GM21447 (cell line): ENCODE results near the gene CYP2C18.
"Not testable (repeated sequence)": the region's sequence is repeated elsewhere in the genome, so short reads cannot be mapped to it uniquely, and the experiment has no call there.

ENCODE experiments used
- ATAC-seq: cut with Tn5 transposase; IDR thresholded peaks from one replicate; pipeline ENCODE4 v1.9.1; 2021; ENCODE audit not compliant: unreplicated experiment

The CYP2C18 gene

DNA sequence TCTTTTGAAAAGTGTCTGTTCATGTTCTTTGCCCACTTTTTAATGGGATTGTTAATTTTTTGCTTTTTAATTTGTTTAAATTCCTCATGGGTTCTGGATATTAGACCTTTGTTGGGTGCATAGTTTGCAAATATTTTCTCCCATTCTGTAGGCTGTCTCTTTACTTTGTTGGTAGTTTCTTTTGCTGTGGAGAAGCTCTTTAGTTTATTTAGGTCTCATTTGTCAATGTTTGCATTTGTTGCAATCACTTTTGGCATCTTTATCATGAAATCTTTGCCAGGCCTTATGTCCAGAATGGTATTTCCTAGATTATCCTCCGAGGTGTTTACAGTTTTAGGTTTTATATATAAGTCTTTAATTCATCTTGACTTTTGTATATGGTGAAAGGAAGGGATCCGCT, 55.1 kb downstream of the CYP2C18 start:
- no peak for ATAC-seq

- no peak for ATAC-seq
Observed at GRCh38 chr10:94747137-94747536, 63.6 kb downstream of the CYP2C18 start.

- no peak for ATAC-seq
Observed at GRCh38 chr10:94747838-94748237, 64.3 kb downstream of the CYP2C18 start.

GRCh38 chr10:94757916-94758315, 74.4 kb downstream of the CYP2C18 start:
- no peak for ATAC-seq

- no peak for ATAC-seq
Observed at GRCh38 chr10:94760586-94761178, 77.2 kb downstream of the CYP2C18 start.

GRCh38 chr10:94762393-94762792, 78.9 kb downstream of the CYP2C18 start, which contains the start of gene CYP2C19:
TSS of gene CYP2C19 (plus strand) at chr10:94762681. CDS start at chr10:94762706, 25 bp downstream.
- no peak for ATAC-seq

DNA sequence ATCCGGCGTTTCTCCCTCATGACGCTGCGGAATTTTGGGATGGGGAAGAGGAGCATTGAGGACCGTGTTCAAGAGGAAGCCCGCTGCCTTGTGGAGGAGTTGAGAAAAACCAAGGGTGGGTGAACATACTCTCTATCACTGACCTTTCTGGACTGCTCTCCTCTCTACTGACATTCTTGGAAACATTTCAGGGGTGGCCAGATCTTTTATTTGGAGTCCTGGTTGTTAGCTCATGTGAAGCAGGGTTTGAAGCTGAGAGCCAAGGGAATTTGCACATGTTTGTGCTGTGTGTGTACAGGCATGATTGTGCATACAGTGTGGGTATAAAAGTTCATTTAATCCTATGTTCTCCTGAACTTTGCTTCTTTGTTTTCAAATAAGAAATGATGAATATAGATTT, 91.9 kb downstream of the CYP2C18 start:
- not testable (repeated sequence) for ATAC-seq

- no peak for ATAC-seq
Observed at GRCh38 chr10:94777886-94778458, 94.4 kb downstream of the CYP2C18 start.

DNA sequence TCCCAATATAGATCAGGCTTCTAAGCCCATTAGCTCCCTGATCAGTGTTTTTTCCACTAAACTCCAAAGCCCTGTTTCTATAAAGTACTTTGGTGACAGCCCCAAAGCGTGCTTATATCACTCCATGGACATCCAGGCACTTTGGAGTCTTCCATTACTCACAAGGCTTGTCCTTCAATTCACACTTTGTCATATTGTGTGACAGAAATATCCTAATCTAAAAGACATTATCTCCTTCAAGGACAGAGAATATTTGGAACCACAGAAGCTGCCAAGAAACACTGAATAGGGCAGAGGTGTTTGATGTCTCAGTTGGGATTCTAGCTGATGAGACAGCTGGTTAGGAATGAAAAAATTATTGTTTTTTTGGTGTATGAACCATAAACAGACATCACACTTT, 97.3 kb downstream of the CYP2C18 start:
- ATAC-seq, result no peak

- ATAC-seq, result no peak
Observed at GRCh38 chr10:94784256-94784655, 100.7 kb downstream of the CYP2C18 start.

- no peak for ATAC-seq
Observed at GRCh38 chr10:94785211-94785610, 101.7 kb downstream of the CYP2C18 start.
